Mononuclear cell (primary cell): ENCODE measurements around the gene PAM. TPM values are rescaled to one million over a fixed set of nuclear protein-coding genes. Genes with fewer than 3 reads are reported as not detected.

Source experiments
- H3K27me3 ChIP-seq: 2 replicates; pipeline ENCODE4 v1.6.0; 2011; ENCODE audit warnings: low read length, control low read depth; ENCODE audit not compliant: insufficient read depth
- H3K4me1 ChIP-seq: 2 replicates; pipeline ENCODE4 v1.5.1; 2011; ENCODE audit warnings: mild to moderate bottlenecking, low read length, control low read depth; ENCODE audit not compliant: insufficient read depth
- H3K4me3 ChIP-seq: 2 replicates; pipeline ENCODE4 v1.5.1; 2011; ENCODE audit warnings: mild to moderate bottlenecking, low read length, moderate library complexity
- H3K9me3 ChIP-seq: 2 replicates; pipeline ENCODE4 v1.5.1; 2011; ENCODE audit warnings: low read depth, mild to moderate bottlenecking, control low read depth, low read length
- total RNA-seq: library from RNA; depleted of rRNA; stranded (reverse); fragments of >200 nt; gene quantifications from one replicate; pipeline ENCODE4 v1.2.3, GENCODE V29; 2012

The PAM gene
- total RNA-seq, 1 donor: 18.8 TPM

GRCh38 chr5:102956599-102956998, 201.5 kb downstream of the PAM start:
- Histone ChIP-seq H3K27me3 (no peaks in the 10 kb centered on the region), H3K9me3 (no peaks in the 10 kb centered on the region), H3K4me1 (no peaks in the 10 kb centered on the region), H3K4me3 (no peak overlapping the region)

- Histone ChIP-seq H3K4me1 (no peaks in the 10 kb centered on the region), H3K4me3 (no peak overlapping the region), H3K9me3 (no peaks in the 10 kb centered on the region), H3K27me3 (no peaks in the 10 kb centered on the region)
These were observed 202.0 kb downstream of the PAM start for GRCh38 chr5:102957141-102957540.

GRCh38 chr5:102958481-102959011, 203.4 kb downstream of the PAM start:
- no peaks in the 10 kb centered on the region for H3K27me3 ChIP-seq
- no peaks in the 10 kb centered on the region for H3K4me1 ChIP-seq
- no peaks in the 10 kb centered on the region for H3K9me3 ChIP-seq
- no peak overlapping the region for H3K4me3 ChIP-seq

- Histone ChIP-seq H3K4me3 (no peak overlapping the region), H3K4me1 (no peaks in the 10 kb centered on the region), H3K9me3 (no peaks in the 10 kb centered on the region), H3K27me3 (no peaks in the 10 kb centered on the region)
These were observed 203.9 kb downstream of the PAM start for GRCh38 chr5:102959055-102959454.

GRCh38 chr5:102961671-102962070, 206.6 kb downstream of the PAM start:
- H3K9me3 ChIP-seq: no peaks in the 10 kb centered on the region
- H3K4me3 ChIP-seq: no peak overlapping the region
- H3K27me3 ChIP-seq: no peaks in the 10 kb centered on the region
- H3K4me1 ChIP-seq: no peaks in the 10 kb centered on the region

- no peaks in the 10 kb centered on the region for H3K4me1 ChIP-seq
- no peaks in the 10 kb centered on the region for H3K9me3 ChIP-seq
- no peaks in the 10 kb centered on the region for H3K27me3 ChIP-seq
- H3K4me3 ChIP-seq: no peak overlapping the region
These were observed 210.5 kb downstream of the PAM start for GRCh38 chr5:102965653-102966052.

GRCh38 chr5:102969641-102970040, 214.5 kb downstream of the PAM start:
- no peak overlapping the region for H3K4me3 ChIP-seq
- no peaks in the 10 kb centered on the region for H3K27me3 ChIP-seq
- no peaks in the 10 kb centered on the region for H3K9me3 ChIP-seq
- H3K4me1 ChIP-seq: no peaks in the 10 kb centered on the region

GRCh38 chr5:102971676-102972293, 216.7 kb downstream of the PAM start:
- no peaks in the 10 kb centered on the region for H3K9me3 ChIP-seq
- no peak overlapping the region for H3K4me3 ChIP-seq

GRCh38 chr5:102974177-102974576, 219.1 kb downstream of the PAM start:
- H3K27me3 ChIP-seq: no peaks in the 10 kb centered on the region
- H3K4me3 ChIP-seq: no peak overlapping the region
- no peaks in the 10 kb centered on the region for H3K9me3 ChIP-seq
- H3K4me1 ChIP-seq: no peaks in the 10 kb centered on the region

More at GRCh38 chr5:102971676-102972293, 216.7 kb downstream of the PAM start:
- H3K27me3 ChIP-seq: no peaks in the 10 kb centered on the region
- H3K4me1 ChIP-seq: no peaks in the 10 kb centered on the region

GRCh38 chr5:102975045-102975444, 219.9 kb downstream of the PAM start:
- Histone ChIP-seq H3K9me3 (no peaks in the 10 kb centered on the region), H3K4me1 (no peaks in the 10 kb centered on the region), H3K4me3 (no peak overlapping the region), H3K27me3 (no peaks in the 10 kb centered on the region)

GRCh38 chr5:102975457-102976182, 220.5 kb downstream of the PAM start:
- Histone ChIP-seq H3K9me3 (no peaks in the 10 kb centered on the region), H3K4me1 (no peaks in the 10 kb centered on the region), H3K27me3 (no peaks in the 10 kb centered on the region), H3K4me3 (no peak overlapping the region)

- H3K9me3 ChIP-seq: peaks cover 12% of the 10 kb centered on the region
- no peaks in the 10 kb centered on the region for H3K4me1 ChIP-seq
- no peaks in the 10 kb centered on the region for H3K27me3 ChIP-seq
- H3K4me3 ChIP-seq: no peak overlapping the region
These were observed 227.0 kb downstream of the PAM start for GRCh38 chr5:102981957-102982635.

GRCh38 chr5:102986074-102986473, 231.0 kb downstream of the PAM start:
- H3K9me3 ChIP-seq: peaks cover 12% of the 10 kb centered on the region
- H3K4me1 ChIP-seq: no peaks in the 10 kb centered on the region
- H3K4me3 ChIP-seq: no peak overlapping the region
- no peaks in the 10 kb centered on the region for H3K27me3 ChIP-seq

- no peaks in the 10 kb centered on the region for H3K4me1 ChIP-seq
- H3K9me3 ChIP-seq: peaks cover 11% of the 10 kb centered on the region
- no peaks in the 10 kb centered on the region for H3K27me3 ChIP-seq
- H3K4me3 ChIP-seq: no peak overlapping the region
These were observed 233.4 kb downstream of the PAM start for GRCh38 chr5:102988459-102988858.

- no peaks in the 10 kb centered on the region for H3K27me3 ChIP-seq
- no peaks in the 10 kb centered on the region for H3K4me1 ChIP-seq
- no peaks in the 10 kb centered on the region for H3K9me3 ChIP-seq
- H3K4me3 ChIP-seq: no peak overlapping the region
These were observed 236.7 kb downstream of the PAM start for GRCh38 chr5:102991802-102992201.
